IMR-90 (cell line): ENCODE data around the gene DISC1. TPM values are rescaled to one million over a fixed set of nuclear protein-coding genes. Genes with fewer than 3 reads are reported as not detected.

Source experiments
- ATAC-seq: fragments of 200-7000 bp; cut with Tn5 transposase; 2 replicates; pipeline ENCODE4 v1.9.1; 2020; ENCODE audit warnings: low read depth, mild to moderate bottlenecking, moderate library complexity
- BruUV-seq: library from RNA; stranded (reverse); fragments of 400-500 nt; replicated peaks from 2 replicates; lab custom pipeline; 2021; lab: Mats Ljungman, UMichigan
- CTCF ChIA-PET: fragments of 300-600 bp; formaldehyde crosslinking; extraction: SDS; loops from one replicate; lab custom pipeline; 2021; ENCODE audit warnings: antibody characterized with exemption; lab: Yijun Ruan, JAX
- POLR2A ChIA-PET: fragments of 300-600 bp; sonication (Branson Sonifier 250); formaldehyde crosslinking; loops from one replicate; lab custom pipeline; 2022; ENCODE audit warnings: antibody characterized with exemption; ENCODE audit not compliant: unreplicated experiment; lab: Charles Lee
- DNase-seq: peaks from one replicate; pipeline ENCODE4 v3.0.0; 2013
- H2AFZ ChIP-seq: replicated peaks from 2 replicates; pipeline ENCODE3; 2013; ENCODE audit warnings: low read length, mild to moderate bottlenecking; ENCODE audit not compliant: poor library complexity
- H2AK5ac ChIP-seq: 2 replicates; pipeline ENCODE4 v1.6.1; 2013; ENCODE audit warnings: low read depth, low read length, inconsistent platforms
- H2AK9ac ChIP-seq: replicated peaks from 2 replicates; pipeline ENCODE3; 2013; ENCODE audit warnings: mild to moderate bottlenecking, low read depth, low read length, moderate library complexity; ENCODE audit not compliant: poor library complexity
- H2BK120ac ChIP-seq: 2 replicates; pipeline ENCODE4 v1.6.1; 2013; ENCODE audit warnings: low read depth, low read length, inconsistent platforms
- H2BK15ac ChIP-seq: 3 replicates; pipeline ENCODE4 v1.6.1; 2013; ENCODE audit warnings: low read depth, low read length, inconsistent platforms
- H2BK20ac ChIP-seq: 2 replicates; pipeline ENCODE4 v1.6.1; 2013; ENCODE audit warnings: low read depth, mild to moderate bottlenecking, inconsistent platforms, low read length, moderate library complexity
- H2BK5ac ChIP-seq: 2 replicates; pipeline ENCODE4 v1.6.1; 2013; ENCODE audit warnings: mild to moderate bottlenecking, low read depth, low read length, inconsistent platforms; ENCODE audit not compliant: poor library complexity, severe bottlenecking
- H3K14ac ChIP-seq: replicated peaks from 2 replicates; pipeline ENCODE4 v1.6.1; 2013; ENCODE audit warnings: low read depth, low read length, inconsistent platforms
- H3K18ac ChIP-seq: 2 replicates; pipeline ENCODE4 v1.6.1; 2013; ENCODE audit warnings: low read depth, low read length, control low read depth
- H3K23ac ChIP-seq: 2 replicates; pipeline ENCODE4 v1.6.1; 2013; ENCODE audit warnings: low read depth, low read length, inconsistent platforms
- H3K27ac ChIP-seq: 2 replicates; pipeline ENCODE4 v1.5.1; 2013; ENCODE audit warnings: mild to moderate bottlenecking, control low read depth, low read length; ENCODE audit not compliant: insufficient read depth
- H3K27me3 ChIP-seq: 2 replicates; pipeline ENCODE4 v1.6.1; 2013; ENCODE audit warnings: low read length; ENCODE audit not compliant: control insufficient read depth, insufficient read depth
- H3K36me3 ChIP-seq: 2 replicates; pipeline ENCODE4 v1.6.1; 2013; ENCODE audit warnings: low read length, mixed read lengths; ENCODE audit not compliant: control insufficient read depth, insufficient read depth
- H3K4ac ChIP-seq: 2 replicates; pipeline ENCODE4 v1.6.1; 2013; ENCODE audit warnings: low read depth, low read length, inconsistent platforms
- H3K4me1 ChIP-seq: 2 replicates; pipeline ENCODE4 v1.6.1; 2013; ENCODE audit warnings: low read length, mixed read lengths; ENCODE audit not compliant: control insufficient read depth, insufficient read depth
- H3K4me2 ChIP-seq: 2 replicates; pipeline ENCODE4 v1.6.1; 2013; ENCODE audit warnings: low read depth, mild to moderate bottlenecking, control low read depth, low read length, moderate library complexity
- H3K4me3 ChIP-seq: 2 replicates; pipeline ENCODE4 v1.5.1; 2013; ENCODE audit warnings: low read depth, mild to moderate bottlenecking, control low read depth, low read length, moderate library complexity; ENCODE audit not compliant: insufficient read depth
- H3K56ac ChIP-seq: 2 replicates; pipeline ENCODE4 v1.6.1; 2013; ENCODE audit warnings: low read length, inconsistent platforms; ENCODE audit not compliant: insufficient read depth; ENCODE audit errors: extremely low read depth
- H3K79me1 ChIP-seq, 2 experiments: 2 replicates each; pipeline ENCODE4 v1.6.1; 2013; ENCODE audit warnings: low read length in 2 of 2, inconsistent platforms in 1 of 2, low read depth in 1 of 2
- H3K9ac ChIP-seq: 2 replicates; pipeline ENCODE4 v1.6.1; 2013; ENCODE audit warnings: low read depth, low read length, control low read depth
- H3K9me1 ChIP-seq: 2 replicates; pipeline ENCODE4 v1.6.1; 2013; ENCODE audit warnings: low read length, inconsistent platforms; ENCODE audit not compliant: insufficient read depth
- H3K9me3 ChIP-seq: 2 replicates; pipeline ENCODE4 v1.6.1; 2013; ENCODE audit warnings: low read length; ENCODE audit not compliant: control insufficient read depth, insufficient read depth
- H4K20me1 ChIP-seq: 2 replicates; pipeline ENCODE4 v1.6.1; 2013; ENCODE audit warnings: low read length, inconsistent platforms; ENCODE audit not compliant: insufficient read depth
- H4K5ac ChIP-seq: 2 replicates; pipeline ENCODE4 v1.6.1; 2013; ENCODE audit warnings: mild to moderate bottlenecking, low read depth, low read length, control low read depth
- H4K8ac ChIP-seq, 2 experiments: 2 replicates each; pipeline ENCODE4 v1.6.1; 2013; ENCODE audit warnings: low read depth in 2 of 2, low read length in 2 of 2, control low read depth in 1 of 2, inconsistent platforms in 1 of 2
- H4K91ac ChIP-seq: 2 replicates; pipeline ENCODE4 v1.6.1; 2013; ENCODE audit warnings: low read depth, low read length, inconsistent platforms; ENCODE audit not compliant: insufficient read depth
- BHLHE40 ChIP-seq: fragments of 150-350 bp; IDR thresholded peaks from 2 replicates; pipeline ENCODE4 v1.6.1; 2016; ENCODE audit warnings: mild to moderate bottlenecking, low read depth, low read length
- CEBPB ChIP-seq: IDR thresholded peaks from 2 replicates; pipeline ENCODE4 v1.6.1; 2012; ENCODE audit warnings: low read depth, low read length, improper control_type of control experiment
- CHD1 ChIP-seq: IDR thresholded peaks from 2 replicates; pipeline ENCODE4 v1.6.1; 2012; ENCODE audit warnings: low read depth, low read length, improper control_type of control experiment
- ELK1 ChIP-seq: fragments of 150-350 bp; IDR thresholded peaks from 2 replicates; pipeline ENCODE4 v1.6.1; 2016; ENCODE audit warnings: low read depth, mild to moderate bottlenecking, low read length, moderate library complexity, borderline replicate concordance
- FOS ChIP-seq: fragments of 150-350 bp; IDR thresholded peaks from 2 replicates; pipeline ENCODE4 v1.6.1; 2016; ENCODE audit warnings: low read depth, low read length
- MAFK ChIP-seq: IDR thresholded peaks from 2 replicates; pipeline ENCODE4 v1.6.1; 2012; ENCODE audit warnings: low read depth, low read length, improper control_type of control experiment
- MAZ ChIP-seq: IDR thresholded peaks from 2 replicates; pipeline ENCODE4 v1.6.1; 2012; ENCODE audit warnings: low read depth, mild to moderate bottlenecking, low read length, improper control_type of control experiment, moderate library complexity, borderline replicate concordance
- MXI1 ChIP-seq: IDR thresholded peaks from 2 replicates; pipeline ENCODE4 v1.6.1; 2012; ENCODE audit warnings: low read depth, mild to moderate bottlenecking, low read length, moderate library complexity, borderline replicate concordance
- NFE2L2 ChIP-seq: fragments of 150-350 bp; IDR thresholded peaks from 2 replicates; pipeline ENCODE4 v1.6.1; 2016; ENCODE audit warnings: low read depth, mild to moderate bottlenecking, low read length
- POLR2A ChIP-seq: IDR thresholded peaks from 2 replicates; pipeline ENCODE4 v1.6.1; 2012; ENCODE audit warnings: mild to moderate bottlenecking, low read depth, low read length
- RAD21 ChIP-seq: IDR thresholded peaks from 2 replicates; pipeline ENCODE4 v1.6.1; 2012; ENCODE audit warnings: low read length, improper control_type of control experiment
- RCOR1 ChIP-seq: IDR thresholded peaks from 2 replicates; pipeline ENCODE4 v1.6.1; 2012; ENCODE audit warnings: mild to moderate bottlenecking, low read length, improper control_type of control experiment; ENCODE audit not compliant: insufficient replicate concordance
- RFX5 ChIP-seq: IDR thresholded peaks from 2 replicates; pipeline ENCODE4 v1.8.0; 2012; ENCODE audit warnings: low read depth, mild to moderate bottlenecking, low read length, moderate library complexity
- SMC3 ChIP-seq: fragments of 150-350 bp; IDR thresholded peaks from 2 replicates; pipeline ENCODE4 v1.6.1; 2016; ENCODE audit warnings: low read depth, mild to moderate bottlenecking, antibody characterized with exemption, low read length, moderate library complexity
- dilution Hi-C: fragments of 300-500 bp; cut with HindIII; formaldehyde crosslinking; loops from one replicate; pipeline ENCODE4 v1.14.3; 2018; ENCODE audit warnings: low sequenced_read_pairs; ENCODE audit not compliant: unreplicated experiment
- in situ Hi-C: fragments of 300-500 bp; cut with MboI; formaldehyde crosslinking; loops from 3 replicates; pipeline ENCODE4 v1.14.3; 2019; ENCODE audit warnings: low sequenced_read_pairs, inconsistent platforms, mixed read lengths
- intact Hi-C: fragments of 100-400 bp; cut with micrococcal nuclease; formaldehyde crosslinking; loops from 2 replicates; pipeline ENCODE4 v1.10.0; 2022
- polyA plus RNA-seq, 3 experiments: library from polyadenylated mRNA; depleted of rRNA; stranded (reverse); fragments of >200 nt; gene quantifications; 2 replicates each; pipeline ENCODE4 v1.2.3, GENCODE V29; 2012; ENCODE audit warnings: low replicate concordance in 1 of 3
- total RNA-seq: library from RNA; depleted of rRNA; stranded (reverse); fragments of >200 nt; gene quantifications from 2 replicates; pipeline ENCODE4 v1.2.3, GENCODE V29; 2012
- TF ChIP-seq, protein P1 (sequence below): conservative IDR thresholded peaks from 2 replicates; pipeline ENCODE4 v1.5.1; 2012; ENCODE audit warnings: mild to moderate bottlenecking, low read depth, low read length, improper control_type of control experiment

DISC1 gene
- total and polyA plus RNA-seq, 2 of the 4 experiments (the other 2 are of a cell fraction), result 2.2 to 7.0 TPM

DNA sequence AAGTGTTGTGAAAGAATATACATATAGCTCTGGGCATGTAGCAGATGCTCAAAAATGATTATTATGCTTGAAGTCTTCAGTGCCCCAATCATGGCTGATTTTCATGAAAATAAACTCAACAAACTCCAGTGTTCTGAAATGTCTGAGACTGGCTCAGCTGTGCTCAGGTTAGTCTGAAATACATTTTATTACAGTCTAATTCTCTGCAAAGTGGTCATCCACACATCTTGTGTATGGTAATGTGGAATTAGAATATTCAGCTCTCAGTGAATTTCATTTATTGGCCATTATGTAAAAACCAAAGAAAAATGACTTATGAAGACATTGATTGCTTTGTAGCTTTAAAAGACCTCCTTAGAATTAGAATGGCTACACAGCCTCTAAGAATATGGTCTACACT, 109.9 kb downstream of the DISC1 start:
- Histone ChIP-seq H4K91ac (no peak overlapping the region), H3K9me3 (no peaks in the 10 kb centered on the region), H3K4me1 (no peaks in the 10 kb centered on the region), H4K20me1 (no peaks in the 10 kb centered on the region), H4K5ac (no peak overlapping the region), H2AK9ac (no peak overlapping the region), H3K23ac (no peak overlapping the region), H3K79me1 (peaks cover 0 to 5% of the 10 kb centered on the region in 2 experiments; a peak in 3 of 4 replicates), H2BK15ac (no peak overlapping the region), H2AK5ac (no peak overlapping the region), H3K56ac (no peak overlapping the region), H2BK120ac (no peak overlapping the region), H3K36me3 (no peaks in the 10 kb centered on the region), H2BK5ac (no peak overlapping the region), H3K4ac (no peak overlapping the region), H3K9me1 (peaks cover 3% of the 10 kb centered on the region; the same call in 1 of the 2 replicates), H3K9ac (no peak overlapping the region), H3K18ac (no peak overlapping the region), H2AFZ (no peak overlapping the region), H3K14ac (no peak overlapping the region), H4K8ac (no peak overlapping the region), H3K27me3 (no peaks in the 10 kb centered on the region), H3K4me2 (no peak overlapping the region), H2BK20ac (no peak overlapping the region), H3K27ac (no peak overlapping the region), H3K4me3 (no peak overlapping the region)
- CTCF ChIA-PET, result interaction anchor here (2.2 kb wide), 1 partner anchor 20 kb away, joined by 7 read pairs; no protein-coding TSS in a partner anchor
- dilution Hi-C loops (no loop called here), in situ Hi-C loops (no loop called here), intact Hi-C loops (no loop called here)
- no peak for ATAC-seq
- TF ChIP-seq FOS (no peak), MAFK (no peak), POLR2A (no peak), NFE2L2 (no peak), CEBPB (no peak), RAD21 (no peak), MAZ (no peak), RFX5 (no peak), BHLHE40 (no peak), MXI1 (no peak), ELK1 (no peak), CHD1 (no peak), RCOR1 (no peak), SMC3 (no peak)
- TF ChIP-seq, protein P1, sequence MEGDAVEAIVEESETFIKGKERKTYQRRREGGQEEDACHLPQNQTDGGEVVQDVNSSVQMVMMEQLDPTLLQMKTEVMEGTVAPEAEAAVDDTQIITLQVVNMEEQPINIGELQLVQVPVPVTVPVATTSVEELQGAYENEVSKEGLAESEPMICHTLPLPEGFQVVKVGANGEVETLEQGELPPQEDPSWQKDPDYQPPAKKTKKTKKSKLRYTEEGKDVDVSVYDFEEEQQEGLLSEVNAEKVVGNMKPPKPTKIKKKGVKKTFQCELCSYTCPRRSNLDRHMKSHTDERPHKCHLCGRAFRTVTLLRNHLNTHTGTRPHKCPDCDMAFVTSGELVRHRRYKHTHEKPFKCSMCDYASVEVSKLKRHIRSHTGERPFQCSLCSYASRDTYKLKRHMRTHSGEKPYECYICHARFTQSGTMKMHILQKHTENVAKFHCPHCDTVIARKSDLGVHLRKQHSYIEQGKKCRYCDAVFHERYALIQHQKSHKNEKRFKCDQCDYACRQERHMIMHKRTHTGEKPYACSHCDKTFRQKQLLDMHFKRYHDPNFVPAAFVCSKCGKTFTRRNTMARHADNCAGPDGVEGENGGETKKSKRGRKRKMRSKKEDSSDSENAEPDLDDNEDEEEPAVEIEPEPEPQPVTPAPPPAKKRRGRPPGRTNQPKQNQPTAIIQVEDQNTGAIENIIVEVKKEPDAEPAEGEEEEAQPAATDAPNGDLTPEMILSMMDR, result no peak
- DNase-seq, result no peak
- no TSS peak for BruUV-seq
- POLR2A ChIA-PET, result interaction anchor here (0.6 kb wide), 1 partner anchor 38 kb away, joined by 3 read pairs; no protein-coding TSS in a partner anchor
